Loucy (cell line): ENCODE results near the gene PTPRN2.

Source experiments
- EZH2phosphoT487 ChIP-seq: fragments of 200-600 bp; IDR thresholded peaks from 2 replicates; pipeline ENCODE4 v1.6.1; 2018; ENCODE audit warnings: antibody characterized with exemption, mild to moderate bottlenecking, moderate library complexity, borderline replicate concordance
- TF ChIP-seq, protein P1 (sequence below): fragments of 200-600 bp; sonication (generic); conservative IDR thresholded peaks from 2 replicates; pipeline ENCODE4 v1.5.1; 2014; ENCODE audit warnings: mild to moderate bottlenecking, antibody characterized with exemption, low read length

DNA sequence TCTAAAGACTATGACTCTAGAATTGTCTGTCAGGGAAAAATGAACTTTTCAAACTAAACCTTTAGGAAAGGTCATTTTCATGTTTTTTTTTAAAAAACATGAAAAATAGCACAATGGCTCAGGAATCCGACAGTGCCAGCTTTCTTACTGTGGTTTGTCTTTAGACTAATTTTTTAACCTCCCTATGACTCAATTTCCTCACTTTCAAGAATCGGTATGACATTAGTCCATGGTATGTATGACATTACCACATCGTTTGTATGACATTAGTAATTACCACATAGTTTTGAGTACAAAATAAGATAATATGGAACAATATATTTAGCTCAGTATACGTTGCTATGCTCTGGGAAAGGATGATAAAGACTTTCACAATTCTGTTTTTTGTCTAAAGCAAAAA is 383.2 kb downstream of the PTPRN2 start:
- TF ChIP-seq, protein P1, sequence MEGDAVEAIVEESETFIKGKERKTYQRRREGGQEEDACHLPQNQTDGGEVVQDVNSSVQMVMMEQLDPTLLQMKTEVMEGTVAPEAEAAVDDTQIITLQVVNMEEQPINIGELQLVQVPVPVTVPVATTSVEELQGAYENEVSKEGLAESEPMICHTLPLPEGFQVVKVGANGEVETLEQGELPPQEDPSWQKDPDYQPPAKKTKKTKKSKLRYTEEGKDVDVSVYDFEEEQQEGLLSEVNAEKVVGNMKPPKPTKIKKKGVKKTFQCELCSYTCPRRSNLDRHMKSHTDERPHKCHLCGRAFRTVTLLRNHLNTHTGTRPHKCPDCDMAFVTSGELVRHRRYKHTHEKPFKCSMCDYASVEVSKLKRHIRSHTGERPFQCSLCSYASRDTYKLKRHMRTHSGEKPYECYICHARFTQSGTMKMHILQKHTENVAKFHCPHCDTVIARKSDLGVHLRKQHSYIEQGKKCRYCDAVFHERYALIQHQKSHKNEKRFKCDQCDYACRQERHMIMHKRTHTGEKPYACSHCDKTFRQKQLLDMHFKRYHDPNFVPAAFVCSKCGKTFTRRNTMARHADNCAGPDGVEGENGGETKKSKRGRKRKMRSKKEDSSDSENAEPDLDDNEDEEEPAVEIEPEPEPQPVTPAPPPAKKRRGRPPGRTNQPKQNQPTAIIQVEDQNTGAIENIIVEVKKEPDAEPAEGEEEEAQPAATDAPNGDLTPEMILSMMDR: no peak
- TF ChIP-seq EZH2phosphoT487: no peak
